ENCODE results near the gene NFIL3. TPM values are rescaled to one million over a fixed set of nuclear protein-coding genes. Genes with fewer than 3 reads are reported as not detected.

Gene NFIL3
- total and polyA plus RNA-seq, 2 donors (not counting 1 experiment from before 2014, with no cell fraction given), result 2.7 to 14.3 TPM

DNA sequence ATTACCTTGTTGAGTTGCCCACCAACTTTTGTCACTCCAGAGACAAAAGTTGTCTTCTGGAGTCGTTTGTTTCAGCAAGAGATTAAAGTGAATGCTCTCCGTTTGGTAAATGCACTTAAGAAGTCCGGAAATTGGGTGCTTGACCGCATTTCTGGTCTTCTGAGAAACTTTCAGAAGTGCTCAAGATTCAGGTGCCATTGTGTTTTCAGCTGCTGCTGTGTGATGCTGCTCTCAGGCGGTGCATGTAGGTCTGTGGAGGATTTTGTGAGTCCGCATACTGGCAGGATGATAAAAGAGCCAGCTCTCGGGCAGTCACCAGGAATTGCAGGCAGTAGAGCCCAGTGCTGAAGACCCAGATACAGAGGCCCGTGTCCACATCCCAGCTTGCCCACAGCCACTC lies 5.9 kb upstream of the NFIL3 start:
- Histone ChIP-seq H3K9me3 (ENCODE audit: control extremely low read depth in 1 of 3, control insufficient read depth in 2 of 3, insufficient read depth in 1 of 3, low read length in 2 of 3) (no peaks in the 10 kb centered on the region), H2AFZ (ENCODE audit: insufficient read depth, low read depth, low read length, poor library complexity, severe bottlenecking) (no peak overlapping the region), H3K79me2 (ENCODE audit: control insufficient read depth, insufficient read depth, low read length) (no peaks in the 10 kb centered on the region), H3K27ac (ENCODE audit: low read length in 2 of 2) (no peak overlapping the region), H3K27me3 (replicated peaks in 1 of 4; ENCODE audit: control extremely low read depth in 1 of 4, control insufficient read depth in 3 of 4, insufficient read depth in 4 of 4, low read length in 3 of 4) (peaks cover 0 to 6% (median 1%) of the 10 kb centered on the region in 4 experiments), H3K4me3 (ENCODE audit: control extremely low read depth in 1 of 5, extremely low read depth in 1 of 5, insufficient read depth in 1 of 5, low read depth in 2 of 5, low read length in 4 of 5) (no peak overlapping the region), H3K4me2 (replicated peaks; ENCODE audit: low read depth, low read length, poor library complexity, severe bottlenecking) (no peak overlapping the region), H3K36me3 (replicated peaks in 1 of 2; ENCODE audit: control extremely low read depth in 1 of 2, control insufficient read depth in 1 of 2, extremely low read depth in 1 of 2, insufficient read depth in 2 of 2, low read length in 1 of 2) (no peaks in the 10 kb centered on the region), H4K20me1 (ENCODE audit: control insufficient read depth, insufficient read depth, low read length, poor library complexity, severe bottlenecking) (no peaks in the 10 kb centered on the region), H3K4me1 (ENCODE audit: control insufficient read depth in 2 of 2, insufficient read depth in 2 of 2, low read length in 2 of 2) (peaks cover 10 to 14% of the 10 kb centered on the region in 2 donors), H3K9ac (ENCODE audit: low read length) (no peak overlapping the region)
- WGBS (ENCODE audit: insufficient coverage), result 92% methylated on average over 8 of the region's 8 CpGs
- Mint-ChIP-seq H3K27ac (no peak overlapping the region), H3K9me3 (ENCODE audit: insufficient read depth) (no peaks in the 10 kb centered on the region), H3K27me3 (peaks cover 24% of the 10 kb centered on the region), H3K4me3 (no peak overlapping the region), H3K4me1 (peaks cover 13% of the 10 kb centered on the region)
- TF ChIP-seq CTCF (IDR thresholded peaks at IDR 0.05) (no peak), EZH2 (IDR thresholded peaks at IDR 0.05; ENCODE audit: borderline replicate concordance, insufficient read depth, low read depth, low read length, poor library complexity, severe bottlenecking) (no peak)
- ATAC-seq (ENCODE audit: low read depth), result no peak
- intact Hi-C loops (cut with micrococcal nuclease), result loop anchor here (5.0 kb wide), 1 partner anchor 1287 kb away; no protein-coding TSS in a partner anchor
- ChIA-PET CTCF (interaction anchor here (1.0 to 13.3 kb wide), 2 partner anchors 17 to 516 kb away, joined by 4 to 291 read pairs; no protein-coding TSS in a partner anchor), POLR2A (no interaction called here)
- DNase-seq, result no peak

GRCh38 chr9:91428927-91429351 lies 5.3 kb upstream of the NFIL3 start:
- H4K20me1 ChIP-seq (ENCODE audit: control insufficient read depth, insufficient read depth, low read length, poor library complexity, severe bottlenecking), result no peaks in the 10 kb centered on the region
- H3K4me1 Mint-ChIP-seq, result peaks cover 14% of the 10 kb centered on the region
- no peak overlapping the region for H3K4me3 Mint-ChIP-seq
- intact Hi-C loops (cut with micrococcal nuclease), result loop anchor here (5.0 kb wide), 1 partner anchor 1287 kb away; no protein-coding TSS in a partner anchor
- no peaks in the 10 kb centered on the region for H3K9me3 ChIP-seq (ENCODE audit: control extremely low read depth in 1 of 3, control insufficient read depth in 2 of 3, insufficient read depth in 1 of 3, low read length in 2 of 3)
- H3K4me2 ChIP-seq (replicated peaks; ENCODE audit: low read depth, low read length, poor library complexity, severe bottlenecking), result no peak overlapping the region
- H3K27ac ChIP-seq (ENCODE audit: low read length in 2 of 2), result no peak overlapping the region
- peaks cover 14 to 15% of the 10 kb centered on the region in 2 donors for H3K4me1 ChIP-seq (ENCODE audit: control insufficient read depth in 2 of 2, insufficient read depth in 2 of 2, low read length in 2 of 2)
- H3K27me3 Mint-ChIP-seq, result peaks cover 25% of the 10 kb centered on the region
- no peaks in the 10 kb centered on the region for H3K9me3 Mint-ChIP-seq (ENCODE audit: insufficient read depth)
- ChIA-PET CTCF (interaction anchor here (0.5 to 13.3 kb wide), 3 partner anchors 32 to 515 kb away, joined by 3 to 291 read pairs (median 3); no protein-coding TSS in a partner anchor), POLR2A (no interaction called here)
- peaks cover 0 to 9% (median 1%) of the 10 kb centered on the region in 4 experiments for H3K27me3 ChIP-seq (replicated peaks in 1 of 4; ENCODE audit: control extremely low read depth in 1 of 4, control insufficient read depth in 3 of 4, insufficient read depth in 4 of 4, low read length in 3 of 4)
- no peak overlapping the region for H2AFZ ChIP-seq (ENCODE audit: insufficient read depth, low read depth, low read length, poor library complexity, severe bottlenecking)
- H3K79me2 ChIP-seq (ENCODE audit: control insufficient read depth, insufficient read depth, low read length), result no peaks in the 10 kb centered on the region
- WGBS (ENCODE audit: insufficient coverage), result 72% methylated on average over 5 of the region's 5 CpGs
- DNase-seq (no peak), ATAC-seq (ENCODE audit: low read depth) (no peak)
- H3K36me3 ChIP-seq (replicated peaks in 1 of 2; ENCODE audit: control extremely low read depth in 1 of 2, control insufficient read depth in 1 of 2, extremely low read depth in 1 of 2, insufficient read depth in 2 of 2, low read length in 1 of 2), result no peaks in the 10 kb centered on the region
- TF ChIP-seq CTCF (IDR thresholded peaks at IDR 0.05), result no peak
- H3K9ac ChIP-seq (ENCODE audit: low read length), result no peak overlapping the region
- no peak overlapping the region for H3K4me3 ChIP-seq (ENCODE audit: control extremely low read depth in 1 of 5, extremely low read depth in 1 of 5, insufficient read depth in 1 of 5, low read depth in 2 of 5, low read length in 4 of 5)
- no peak overlapping the region for H3K27ac Mint-ChIP-seq
